ENCODE measurements around the gene PTPRN2.

DNA sequence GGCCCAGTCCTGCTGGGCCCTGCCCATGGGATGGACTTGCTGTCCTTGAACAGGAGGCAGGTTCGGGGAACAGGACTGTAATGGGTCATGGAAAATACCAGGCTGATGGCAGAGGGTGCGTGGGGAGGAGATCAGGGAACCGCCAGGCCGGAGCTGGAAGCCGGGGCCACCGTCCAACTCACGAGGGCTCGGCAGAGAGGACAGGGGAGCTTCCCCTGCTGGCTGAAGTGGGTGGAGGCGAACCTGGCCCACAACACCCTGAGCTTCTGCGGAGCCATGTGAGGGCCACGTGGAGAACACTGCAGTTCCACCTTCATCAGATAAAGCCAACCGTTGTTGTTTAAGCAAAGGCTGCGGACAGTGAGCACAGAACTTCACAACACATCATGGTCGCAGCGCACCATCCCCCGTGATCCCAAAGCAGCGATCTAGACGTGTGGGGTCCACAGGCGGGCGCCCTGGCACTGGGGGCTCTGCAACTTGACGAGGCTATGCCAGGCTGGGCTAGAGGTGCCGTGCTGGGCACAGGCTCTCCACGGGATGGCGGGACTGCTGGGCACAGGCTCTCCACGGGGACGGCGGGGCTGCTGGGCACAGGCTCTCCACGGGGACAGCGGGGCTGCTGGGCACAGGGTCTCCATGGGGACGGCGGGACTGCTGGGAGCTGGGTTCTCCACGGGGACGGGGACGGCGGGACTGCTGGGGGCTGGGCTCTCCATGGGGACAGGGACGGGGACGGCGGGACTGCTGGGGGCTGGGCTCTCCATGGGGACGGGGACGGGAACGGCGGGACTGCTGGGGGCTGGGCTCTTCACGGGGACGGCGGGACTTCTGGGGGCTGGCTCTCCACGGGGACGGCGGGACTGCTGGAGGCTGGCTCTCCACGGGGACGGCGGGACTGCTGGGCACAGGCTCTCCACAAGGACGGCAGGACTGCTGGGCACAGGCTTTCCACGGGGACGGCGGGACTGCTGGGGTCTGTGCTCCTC is 777.5 kb downstream of the PTPRN2 start:
- TF ChIP-seq CTCF (conservative IDR thresholded peaks at IDR 0.05; ENCODE audit: low read length) (no peak), EZH2phosphoT487 (IDR thresholded peaks at IDR 0.05; ENCODE audit: borderline replicate concordance, low read depth, low read length) (no peak)

Measured in OCI-LY7 (cell line).